Stimulated activated CD4-positive, alpha-beta T cell treated with anti-CD3 and anti-CD28 coated beads, Interleukin-12 subunit alpha, Interleukin-12 subunit beta, amount 100 ng/mL, for 48 hours (primary cell): ENCODE results near the gene ZBTB9.

ENCODE experiments used
- DNase-seq, 3 donors: peaks; one replicate each; pipeline ENCODE4 v3.0.0-alpha.2; 2020; ENCODE audit warnings: low read depth in 2 of 3, low spot score in 1 of 3

The ZBTB9 gene

GRCh38 chr6:33454009-33454946 is at the start of gene ZBTB9:
ZBTB9 (plus strand) TSS chr6:33454576; CDS start chr6:33455101, 525 bp downstream.
- DNase-seq: peak; percentile 89 to 94 (median 92)

- DNase-seq: no peak
These were observed 49.5 kb upstream of the ZBTB9 start for GRCh38 chr6:33404884-33405283.

GRCh38 chr6:33405386-33405940 is 48.9 kb upstream of the ZBTB9 start:
- no peak for DNase-seq

GRCh38 chr6:33406126-33406525 is 48.2 kb upstream of the ZBTB9 start:
- DNase-seq: no peak

- DNase-seq: no peak
These were observed 47.2 kb upstream of the ZBTB9 start for GRCh38 chr6:33407132-33407718.

- DNase-seq: peak; percentile 97 to 98 (median 97)
These were observed 44.2 kb upstream of the ZBTB9 start for GRCh38 chr6:33410050-33410710.

- DNase-seq: no peak
These were observed 43.4 kb upstream of the ZBTB9 start, which contains the start of gene PHF1 for GRCh38 chr6:33410711-33411631. PHF1 (plus strand) TSS chr6:33411014; CDS start chr6:33412264, 1,250 bp downstream.

GRCh38 chr6:33411632-33412005 is 42.8 kb upstream of the ZBTB9 start:
- no peak for DNase-seq

GRCh38 chr6:33412140-33413009 is 42.0 kb upstream of the ZBTB9 start:
- no peak for DNase-seq

GRCh38 chr6:33413241-33414120 is 40.9 kb upstream of the ZBTB9 start:
- no peak for DNase-seq

GRCh38 chr6:33414592-33415271 is 39.6 kb upstream of the ZBTB9 start:
- DNase-seq: no peak

GRCh38 chr6:33415831-33416230 is 38.5 kb upstream of the ZBTB9 start:
- DNase-seq: no peak

- DNase-seq: no peak
These were observed 37.8 kb upstream of the ZBTB9 start for GRCh38 chr6:33416386-33417127.

GRCh38 chr6:33417128-33417902 is 37.1 kb upstream of the ZBTB9 start:
- peak in 1 of 3 donors; percentile 25 for DNase-seq

- peak; percentile 96 to 99 (median 98) for DNase-seq
These were observed 36.3 kb upstream of the ZBTB9 start, which contains the start of gene CUTA for GRCh38 chr6:33417903-33418689. CUTA (minus strand) TSS chr6:33418107; CDS start chr6:33418000, 107 bp downstream.
